GM20000 (cell line): ENCODE data around the gene KLF14.
A peak's percentile ranks its signal among the peaks of the same experiment; 100 is the strongest.
"Not testable (repeated sequence)": the region's sequence is repeated elsewhere in the genome, so short reads cannot be mapped to it uniquely, and the experiment has no call there.

Experiments used
- DNase-seq: peaks from one replicate; pipeline ENCODE4 v3.0.0; 2012; ENCODE audit warnings: low spot score
- CTCF ChIP-seq: IDR thresholded peaks from 2 replicates; pipeline ENCODE4 v1.5.1; 2012; ENCODE audit warnings: mild to moderate bottlenecking, control low read depth; ENCODE audit errors: extremely low read depth, missing control alignments

KLF14 gene

GRCh38 chr7:130733931-130734814 lies at the start of gene KLF14:
Gene KLF14 (minus strand): TSS chr7:130734207. CDS start chr7:130734033, 174 bp downstream.
- no peak for TF ChIP-seq CTCF

GRCh38 chr7:130781346-130781745 lies 47.3 kb upstream of the KLF14 start:
- no peak for TF ChIP-seq CTCF
- no peak for DNase-seq

More at GRCh38 chr7:130733931-130734814, at the start of gene KLF14:
- peak; percentile 82 for DNase-seq

- no peak for DNase-seq
- no peak for TF ChIP-seq CTCF
Observed at GRCh38 chr7:130777426-130777825, 43.4 kb upstream of the KLF14 start.

GRCh38 chr7:130772456-130772855 lies 38.4 kb upstream of the KLF14 start:
- not testable (repeated sequence) for DNase-seq

- no peak for DNase-seq
- no peak for TF ChIP-seq CTCF
Observed at GRCh38 chr7:130768854-130769253, 34.8 kb upstream of the KLF14 start.

- not testable (repeated sequence) for DNase-seq
Observed at GRCh38 chr7:130764569-130764968, 30.6 kb upstream of the KLF14 start.

GRCh38 chr7:130758429-130759056 lies 24.5 kb upstream of the KLF14 start:
- DNase-seq: peak; percentile 49

More at GRCh38 chr7:130758429-130759056, 24.5 kb upstream of the KLF14 start:
- TF ChIP-seq CTCF: peak; percentile 9
